LNCAP (cell line): Measurements from ENCODE around the gene ITGA4.

Source experiments
- TF ChIP-seq, protein P1 (sequence below): fragments of 450-650 bp; IDR thresholded peaks from 2 replicates; pipeline ENCODE4 v1.5.1; 2017; ENCODE audit warnings: mild to moderate bottlenecking

Gene ITGA4

DNA sequence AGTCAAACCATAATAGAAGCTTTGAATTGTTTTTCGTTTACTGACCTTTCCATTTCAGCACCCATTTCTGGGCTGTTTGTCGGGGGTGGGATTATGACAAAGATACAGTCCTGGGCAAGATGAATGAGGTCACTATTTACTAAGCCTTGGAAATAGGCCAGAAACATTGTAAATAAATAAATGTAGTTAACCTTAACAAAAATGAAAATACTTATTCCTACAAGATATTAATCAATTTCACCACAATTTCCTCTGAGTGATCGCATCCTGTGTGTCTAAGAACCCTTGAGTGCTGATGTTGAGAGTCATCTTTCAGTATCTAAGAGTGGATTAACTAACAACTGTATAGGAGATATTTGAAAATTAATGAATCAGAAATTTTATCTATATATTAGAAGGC is 14.0 kb downstream of the ITGA4 start:
- TF ChIP-seq, protein P1, sequence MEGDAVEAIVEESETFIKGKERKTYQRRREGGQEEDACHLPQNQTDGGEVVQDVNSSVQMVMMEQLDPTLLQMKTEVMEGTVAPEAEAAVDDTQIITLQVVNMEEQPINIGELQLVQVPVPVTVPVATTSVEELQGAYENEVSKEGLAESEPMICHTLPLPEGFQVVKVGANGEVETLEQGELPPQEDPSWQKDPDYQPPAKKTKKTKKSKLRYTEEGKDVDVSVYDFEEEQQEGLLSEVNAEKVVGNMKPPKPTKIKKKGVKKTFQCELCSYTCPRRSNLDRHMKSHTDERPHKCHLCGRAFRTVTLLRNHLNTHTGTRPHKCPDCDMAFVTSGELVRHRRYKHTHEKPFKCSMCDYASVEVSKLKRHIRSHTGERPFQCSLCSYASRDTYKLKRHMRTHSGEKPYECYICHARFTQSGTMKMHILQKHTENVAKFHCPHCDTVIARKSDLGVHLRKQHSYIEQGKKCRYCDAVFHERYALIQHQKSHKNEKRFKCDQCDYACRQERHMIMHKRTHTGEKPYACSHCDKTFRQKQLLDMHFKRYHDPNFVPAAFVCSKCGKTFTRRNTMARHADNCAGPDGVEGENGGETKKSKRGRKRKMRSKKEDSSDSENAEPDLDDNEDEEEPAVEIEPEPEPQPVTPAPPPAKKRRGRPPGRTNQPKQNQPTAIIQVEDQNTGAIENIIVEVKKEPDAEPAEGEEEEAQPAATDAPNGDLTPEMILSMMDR = no peak

DNA sequence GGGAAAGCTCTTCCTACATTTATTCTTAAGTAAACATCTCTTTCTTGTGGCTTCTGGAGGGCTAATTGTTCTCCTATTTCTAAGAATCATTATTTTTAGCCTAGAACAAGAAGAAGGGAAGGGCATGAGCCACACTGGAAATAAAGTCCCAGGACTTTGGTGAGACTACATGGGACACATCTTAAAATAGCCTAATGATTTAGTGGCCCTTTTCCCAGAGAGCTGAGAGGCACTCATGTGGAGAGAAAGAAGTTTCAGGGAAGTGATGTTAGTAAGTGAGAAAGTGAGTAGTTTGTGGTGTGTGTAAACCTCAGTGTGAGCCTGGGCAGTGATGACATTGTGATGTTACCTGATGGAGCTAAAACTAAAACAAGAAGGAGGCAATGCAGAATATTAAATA is 14.6 kb downstream of the ITGA4 start:
- TF ChIP-seq, protein P1 = no peak

DNA sequence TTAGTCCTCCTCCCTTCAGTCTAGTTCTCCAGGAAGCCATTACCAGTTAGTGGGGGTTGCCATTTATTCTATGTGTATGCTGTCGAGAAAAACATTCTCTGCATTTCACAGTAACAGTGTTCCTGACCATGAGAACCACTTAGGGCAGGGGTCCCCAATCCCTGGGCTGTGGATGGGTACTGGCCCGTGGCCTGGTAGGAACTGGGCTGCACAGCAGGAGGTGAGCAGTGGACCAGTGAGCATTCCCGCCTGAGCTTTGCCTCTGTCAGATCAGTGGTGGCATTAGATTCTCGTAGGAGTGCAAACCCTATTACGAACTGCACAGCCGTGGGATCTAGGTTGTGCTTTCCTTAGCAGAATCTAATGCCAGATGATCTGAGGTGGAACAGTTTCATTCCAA is 15.8 kb downstream of the ITGA4 start:
- TF ChIP-seq, protein P1 = no peak

DNA sequence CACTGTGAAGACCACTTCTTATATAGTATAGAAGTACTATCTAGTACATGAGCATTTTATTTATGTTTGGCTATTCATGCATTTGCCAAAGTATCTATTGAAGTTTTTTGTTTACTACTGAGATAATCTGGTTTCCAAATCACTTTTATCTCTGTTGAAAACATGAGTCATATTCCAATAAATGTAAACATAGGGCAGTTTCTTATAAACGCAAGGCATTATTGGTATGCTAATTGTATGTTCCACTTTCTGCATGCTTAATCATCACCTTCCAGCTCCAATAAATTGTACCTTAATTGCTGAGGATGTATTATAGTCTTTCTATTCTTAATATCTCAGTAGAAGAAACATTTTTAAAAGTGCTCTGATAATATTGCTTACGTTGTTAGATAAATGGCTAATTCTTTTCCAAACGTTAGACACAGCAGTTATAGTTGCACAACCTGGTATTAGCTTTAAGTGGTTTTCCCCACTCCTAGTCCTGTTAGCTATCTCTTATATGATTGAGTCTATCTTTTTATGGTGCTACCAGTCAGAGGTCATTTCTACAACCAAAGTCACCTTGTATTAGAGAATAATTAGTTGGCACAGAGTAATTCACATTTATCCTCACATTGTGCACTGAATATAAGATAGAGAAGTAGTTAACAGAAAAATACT is 17.2 kb downstream of the ITGA4 start:
- TF ChIP-seq, protein P1 = no peak

DNA sequence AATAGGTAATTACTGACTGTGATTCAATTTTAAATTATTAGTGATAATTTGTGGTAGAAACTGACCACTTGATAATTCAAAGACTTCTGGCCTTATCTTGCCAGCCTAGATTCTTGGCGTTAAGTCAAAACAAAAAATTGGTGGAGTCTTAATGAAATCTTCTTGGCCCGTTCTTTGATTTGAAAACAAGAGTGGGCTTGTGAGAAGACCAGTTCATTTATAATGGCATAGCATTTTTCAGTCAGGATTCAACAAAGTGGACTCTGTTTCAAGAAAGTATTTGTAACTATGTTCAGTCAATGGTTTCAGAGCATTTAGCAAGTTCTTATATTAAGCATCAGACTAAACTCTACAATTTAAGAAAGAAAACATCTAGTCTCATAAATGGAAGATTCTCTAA is 26.0 kb downstream of the ITGA4 start:
- TF ChIP-seq, protein P1 = no peak

DNA sequence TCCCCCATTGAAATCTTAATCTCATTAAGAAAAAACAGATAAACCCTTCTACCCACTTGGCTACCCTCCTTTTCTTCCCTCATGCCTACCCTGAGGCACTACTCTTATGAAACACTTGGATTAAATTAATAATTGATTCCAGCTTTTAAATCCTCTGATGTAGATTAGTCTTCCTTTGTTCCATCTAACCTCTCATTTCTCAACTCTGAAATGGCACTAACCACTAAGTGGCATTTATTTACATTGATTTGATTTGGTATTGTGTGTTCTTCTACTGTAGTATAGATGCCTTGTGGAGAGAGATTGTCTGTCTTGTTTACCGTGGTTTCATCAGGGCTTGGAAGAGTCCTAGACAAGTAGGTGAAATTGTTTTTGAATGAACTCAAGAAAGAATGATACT is 26.7 kb downstream of the ITGA4 start:
- TF ChIP-seq, protein P1 = no peak

DNA sequence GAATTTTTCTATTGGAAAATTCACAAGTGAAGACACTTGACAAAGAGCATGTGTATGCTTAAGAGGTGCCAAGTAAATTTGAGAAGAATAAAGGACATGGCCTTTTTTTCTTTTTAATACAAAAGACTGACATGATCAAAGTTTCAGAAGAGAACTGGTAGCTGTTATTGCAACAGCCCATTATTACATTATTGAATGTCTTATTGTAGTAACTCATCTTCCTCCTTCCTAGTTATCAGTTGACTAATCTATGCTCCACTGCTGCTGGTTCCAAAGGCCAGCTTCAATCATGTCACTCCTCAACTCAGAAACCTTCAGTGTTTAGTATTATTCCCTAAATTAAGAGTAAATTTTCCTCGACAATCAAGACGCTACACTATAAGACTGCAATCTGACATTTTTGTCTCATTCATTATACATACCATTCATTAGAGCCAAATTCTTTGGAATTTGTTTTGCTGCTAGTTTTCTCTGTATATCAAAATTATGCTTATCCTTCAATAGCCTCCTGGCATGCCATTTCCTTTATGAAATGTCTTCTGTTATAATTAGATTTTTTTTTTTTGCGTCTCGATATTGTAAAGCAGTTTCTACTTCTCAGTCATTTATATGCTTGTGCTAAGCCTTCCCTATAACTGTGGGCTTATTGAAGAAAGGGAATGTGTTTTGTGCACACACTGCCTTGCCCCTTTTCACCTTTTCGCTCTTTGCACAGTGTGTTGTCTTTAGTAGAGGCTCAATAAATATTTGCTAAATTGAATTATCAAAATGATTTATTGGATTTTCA is 27.9 kb downstream of the ITGA4 start:
- TF ChIP-seq, protein P1 = no peak
